Measurements from ENCODE around the gene ADAM12. TPM values are rescaled to one million over a fixed set of nuclear protein-coding genes. Genes with fewer than 3 reads are reported as not detected.

The ADAM12 gene
- total RNA-seq, 2 donors from 2014 or later = 0.46 TPM; not detected in 1

GRCh38 chr10:126104767-126105166 lies 283.5 kb downstream of the ADAM12 start:
- H3K9ac ChIP-seq (ENCODE audit: extremely low read depth, low read length, poor library complexity, severe bottlenecking) = no peak overlapping the region
- Mint-ChIP-seq H3K4me3 (no peak overlapping the region), H3K27ac (no peak overlapping the region), H3K9me3 (no peaks in the 10 kb centered on the region), H3K27me3 (ENCODE audit: insufficient read depth) (peaks cover 1% of the 10 kb centered on the region), H3K4me1 (no peaks in the 10 kb centered on the region), H3K36me3 (ENCODE audit: low read depth) (no peaks in the 10 kb centered on the region)
- no peaks in the 10 kb centered on the region for H3K4me1 ChIP-seq (ENCODE audit: control insufficient read depth, insufficient read depth, low read length)
- H3K9me3 ChIP-seq (ENCODE audit: control insufficient read depth, low read length) = no peaks in the 10 kb centered on the region
- peak; percentile 4 for DNase-seq
- TF ChIP-seq CTCF (conservative IDR thresholded peaks at IDR 0.05) = no peak
- 88 to 93% methylated on average over 4 to 8 of the region's 8 CpGs for WGBS, 2 experiments (ENCODE audit: insufficient coverage in 1 of 2, insufficient read length in 1 of 2)
- no peak overlapping the region for H3K4me3 ChIP-seq (ENCODE audit: low read length)
- H3K27me3 ChIP-seq (ENCODE audit: control insufficient read depth, insufficient read depth, low read length, poor library complexity, severe bottlenecking) = no peaks in the 10 kb centered on the region
- H3K36me3 ChIP-seq (ENCODE audit: control insufficient read depth, insufficient read depth, low read length) = no peaks in the 10 kb centered on the region
- no peak overlapping the region for H3K27ac ChIP-seq (ENCODE audit: low read depth, low read length)

- no peak for DNase-seq
- no peak for TF ChIP-seq CTCF (conservative IDR thresholded peaks at IDR 0.05)
- H3K27ac Mint-ChIP-seq = no peak overlapping the region
These were observed 285.6 kb downstream of the ADAM12 start for GRCh38 chr10:126102636-126103035.

GRCh38 chr10:126101736-126102135 lies 286.5 kb downstream of the ADAM12 start:
- Histone ChIP-seq H3K4me1 (ENCODE audit: control insufficient read depth, insufficient read depth, low read length) (no peaks in the 10 kb centered on the region), H3K27me3 (ENCODE audit: control insufficient read depth, insufficient read depth, low read length, poor library complexity, severe bottlenecking) (no peaks in the 10 kb centered on the region), H3K27ac (ENCODE audit: low read depth, low read length) (no peak overlapping the region), H3K9me3 (ENCODE audit: control insufficient read depth, low read length) (no peaks in the 10 kb centered on the region), H3K4me3 (ENCODE audit: low read length) (no peak overlapping the region), H3K36me3 (ENCODE audit: control insufficient read depth, insufficient read depth, low read length) (no peaks in the 10 kb centered on the region), H3K9ac (ENCODE audit: extremely low read depth, low read length, poor library complexity, severe bottlenecking) (no peak overlapping the region)
- WGBS, 2 experiments (ENCODE audit: insufficient coverage in 1 of 2, insufficient read length in 1 of 2) = 77 to 82% methylated on average over 3 to 4 of the region's 4 CpGs
- no peak for TF ChIP-seq CTCF (conservative IDR thresholded peaks at IDR 0.05)
- no peaks in the 10 kb centered on the region for H3K4me1 Mint-ChIP-seq
- DNase-seq = no peak
- H3K27ac Mint-ChIP-seq = no peak overlapping the region
- H3K27me3 Mint-ChIP-seq (ENCODE audit: insufficient read depth) = peaks cover 1% of the 10 kb centered on the region
- no peaks in the 10 kb centered on the region for H3K36me3 Mint-ChIP-seq (ENCODE audit: low read depth)
- H3K9me3 Mint-ChIP-seq = no peaks in the 10 kb centered on the region
- no peak overlapping the region for H3K4me3 Mint-ChIP-seq

More at GRCh38 chr10:126102636-126103035, 285.6 kb downstream of the ADAM12 start:
- peaks cover 1% of the 10 kb centered on the region for H3K27me3 Mint-ChIP-seq (ENCODE audit: insufficient read depth)
- H3K9ac ChIP-seq (ENCODE audit: extremely low read depth, low read length, poor library complexity, severe bottlenecking) = no peak overlapping the region
- no peaks in the 10 kb centered on the region for H3K9me3 ChIP-seq (ENCODE audit: control insufficient read depth, low read length)
- H3K27me3 ChIP-seq (ENCODE audit: control insufficient read depth, insufficient read depth, low read length, poor library complexity, severe bottlenecking) = no peaks in the 10 kb centered on the region
- no peaks in the 10 kb centered on the region for H3K4me1 ChIP-seq (ENCODE audit: control insufficient read depth, insufficient read depth, low read length)
- no peaks in the 10 kb centered on the region for H3K36me3 ChIP-seq (ENCODE audit: control insufficient read depth, insufficient read depth, low read length)
- no peak overlapping the region for H3K27ac ChIP-seq (ENCODE audit: low read depth, low read length)
- H3K36me3 Mint-ChIP-seq (ENCODE audit: low read depth) = no peaks in the 10 kb centered on the region
- H3K4me1 Mint-ChIP-seq = no peaks in the 10 kb centered on the region
- H3K4me3 Mint-ChIP-seq = no peak overlapping the region
- no peaks in the 10 kb centered on the region for H3K9me3 Mint-ChIP-seq
- WGBS, 2 experiments (ENCODE audit: insufficient coverage in 1 of 2, insufficient read length in 1 of 2) = 91 to 98% methylated on average over 9 of the region's 9 CpGs
- H3K4me3 ChIP-seq (ENCODE audit: low read length) = no peak overlapping the region

All from endodermal cell (in vitro differentiated cells).